ENCODE data around the gene GUSB.

- TF ChIP-seq GLIS3 (CRISPR knock-in tag; IDR thresholded peaks at IDR 0.05): no peak
- TF ChIP-seq ESRRG (CRISPR knock-in tag; IDR thresholded peaks at IDR 0.05): no peak
Measured at GRCh38 chr7:65924193-65924592, 57.8 kb downstream of the GUSB start.

Data from SK-N-SH treated with all-trans-retinoic acid at 6 μM for 48 hours (cell line).